SK-N-SH treated with all-trans-retinoic acid at 6 μM for 48 hours (cell line): ENCODE results near the gene MRAS.

ENCODE experiments used
- ATAC-seq: fragments of 200-7000 bp; cut with Tn5 transposase; 3 replicates; pipeline ENCODE4 v1.9.1; 2020; ENCODE audit warnings: mild to moderate bottlenecking, moderate library complexity
- ARNTL ChIP-seq: fragments of 450-650 bp; formaldehyde crosslinking; IDR thresholded peaks from 2 replicates; pipeline ENCODE4 v1.5.0; 2020; ENCODE audit warnings: low read depth, mild to moderate bottlenecking, moderate library complexity, borderline replicate concordance
- BACH2 ChIP-seq: fragments of 250-450 bp; sonication (Bioruptor Pico); IDR thresholded peaks from 2 replicates; pipeline ENCODE4 v1.9.0; 2021; ENCODE audit warnings: mild to moderate bottlenecking, borderline replicate concordance
- CSDC2 ChIP-seq: fragments of 250-450 bp; sonication (Bioruptor Pico); IDR thresholded peaks from 2 replicates; pipeline ENCODE4 v1.5.0; 2020; ENCODE audit warnings: mild to moderate bottlenecking, moderate library complexity
- ESRRG ChIP-seq: fragments of 250-450 bp; sonication (Bioruptor Pico); IDR thresholded peaks from 2 replicates; pipeline ENCODE4 v1.6.1; 2021; ENCODE audit warnings: mild to moderate bottlenecking
- GLIS3 ChIP-seq: fragments of 250-450 bp; sonication (Bioruptor Pico); IDR thresholded peaks from 2 replicates; pipeline ENCODE4 v1.5.0; 2020; ENCODE audit warnings: mild to moderate bottlenecking, moderate library complexity
- ISL1 ChIP-seq: fragments of 250-450 bp; sonication (Bioruptor Pico); IDR thresholded peaks from 2 replicates; pipeline ENCODE4 v2.1.2; 2022; ENCODE audit warnings: mild to moderate bottlenecking, moderate library complexity
- PATZ1 ChIP-seq: fragments of 250-450 bp; sonication (Bioruptor Pico); IDR thresholded peaks from 2 replicates; pipeline ENCODE4 v1.8.0; 2020; ENCODE audit warnings: mild to moderate bottlenecking, moderate library complexity, borderline replicate concordance
- PPARA ChIP-seq: fragments of 250-450 bp; sonication (Bioruptor Pico); IDR thresholded peaks from 2 replicates; pipeline ENCODE4 v1.5.0; 2020; ENCODE audit warnings: mild to moderate bottlenecking, borderline replicate concordance
- RARB ChIP-seq: fragments of 250-450 bp; sonication (Bioruptor Pico); IDR thresholded peaks from 2 replicates; pipeline ENCODE4 v1.8.0; 2021; ENCODE audit warnings: mild to moderate bottlenecking, moderate library complexity
- SNAI2 ChIP-seq: fragments of 250-450 bp; sonication (Bioruptor Pico); IDR thresholded peaks from 2 replicates; pipeline ENCODE4 v1.5.0; 2020; ENCODE audit warnings: mild to moderate bottlenecking, moderate library complexity
- TCF4 ChIP-seq: fragments of 250-450 bp; sonication (Bioruptor Pico); IDR thresholded peaks from 2 replicates; pipeline ENCODE4 v1.8.0; 2021; ENCODE audit warnings: mild to moderate bottlenecking, moderate library complexity, borderline replicate concordance
- TOX ChIP-seq: fragments of 250-450 bp; sonication (Bioruptor Pico); IDR thresholded peaks from 2 replicates; pipeline ENCODE4 v1.8.0; 2021; ENCODE audit warnings: mild to moderate bottlenecking, moderate library complexity, borderline replicate concordance
- TSHZ2 ChIP-seq: fragments of 250-450 bp; sonication (Bioruptor Pico); IDR thresholded peaks from 2 replicates; pipeline ENCODE4 v1.5.0; 2020; ENCODE audit warnings: mild to moderate bottlenecking, moderate library complexity
- ZC3H10 ChIP-seq: fragments of 250-450 bp; sonication (Bioruptor Pico); IDR thresholded peaks from 2 replicates; pipeline ENCODE4 v1.5.1; 2021; ENCODE audit warnings: mild to moderate bottlenecking, moderate library complexity
- ZFP3 ChIP-seq: fragments of 250-450 bp; sonication (Bioruptor Pico); IDR thresholded peaks from 2 replicates; pipeline ENCODE4 v1.5.0; 2020; ENCODE audit warnings: mild to moderate bottlenecking, moderate library complexity
- ZFP30 ChIP-seq: fragments of 450-650 bp; formaldehyde crosslinking; IDR thresholded peaks from 2 replicates; pipeline ENCODE4 v1.5.0; 2022; ENCODE audit warnings: mild to moderate bottlenecking, moderate library complexity
- ZNF565 ChIP-seq: fragments of 450-650 bp; formaldehyde crosslinking; conservative IDR thresholded peaks from 2 replicates; pipeline ENCODE4 v1.5.0; 2020; ENCODE audit warnings: low read depth, mild to moderate bottlenecking, moderate library complexity
- ZNF70 ChIP-seq: fragments of 450-650 bp; formaldehyde crosslinking; IDR thresholded peaks from 2 replicates; pipeline ENCODE4 v1.5.0; 2020; ENCODE audit warnings: mild to moderate bottlenecking, moderate library complexity
- ZNF8 ChIP-seq: fragments of 450-650 bp; formaldehyde crosslinking; IDR thresholded peaks from 2 replicates; pipeline ENCODE4 v1.5.0; 2020; ENCODE audit warnings: mild to moderate bottlenecking, moderate library complexity
- TF ChIP-seq, protein P1 (sequence below): fragments of 250-450 bp; sonication (Bioruptor Pico); IDR thresholded peaks from 2 replicates; pipeline ENCODE4 v1.8.0; 2021; ENCODE audit warnings: low read depth, mild to moderate bottlenecking, moderate library complexity, borderline replicate concordance
- TF ChIP-seq, protein P2 (sequence below): fragments of 250-450 bp; sonication (Bioruptor Pico); IDR thresholded peaks from 2 replicates; pipeline ENCODE4 v1.5.1; 2020; ENCODE audit warnings: low read depth, mild to moderate bottlenecking, moderate library complexity

Gene MRAS

GRCh38 chr3:138326866-138327595, 21.3 kb upstream of the MRAS start (continued):
- TF ChIP-seq PATZ1 (CRISPR knock-in tag) = no peak
- TF ChIP-seq ISL1 (CRISPR knock-in tag) = no peak
- TF ChIP-seq TOX = no peak
- no peak for TF ChIP-seq ZFP3
- no peak for TF ChIP-seq ZC3H10 (CRISPR knock-in tag)
- TF ChIP-seq ZFP30 (CRISPR knock-in tag) = no peak
- no peak for TF ChIP-seq ZNF70

DNA sequence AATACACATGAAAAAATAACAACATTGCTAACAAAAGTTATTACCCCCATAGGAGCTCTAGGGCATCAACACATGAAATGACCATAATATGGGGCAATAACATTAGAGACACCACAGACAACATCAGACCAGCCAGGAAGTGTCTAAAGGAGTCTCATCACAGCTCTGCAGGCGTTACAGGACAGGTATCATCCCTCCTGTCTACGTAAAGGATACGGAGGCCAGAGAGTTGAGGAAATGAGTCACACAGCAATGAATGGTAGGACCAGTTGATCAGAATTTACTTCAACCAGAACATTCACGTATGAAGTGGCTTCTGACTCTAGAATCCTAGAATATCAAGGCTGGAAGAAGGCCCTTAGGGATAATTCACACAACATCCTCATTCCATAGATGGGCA, 20.5 kb upstream of the MRAS start:
- TF ChIP-seq BACH2 (CRISPR knock-in tag) (no peak), ZNF70 (no peak), ISL1 (CRISPR knock-in tag) (no peak), GLIS3 (CRISPR knock-in tag) (no peak), RARB (no peak), TOX (no peak), CSDC2 (CRISPR knock-in tag) (no peak), ZFP30 (CRISPR knock-in tag) (no peak), TCF4 (CRISPR knock-in tag) (no peak), ZNF565 (CRISPR knock-in tag) (no peak), PATZ1 (CRISPR knock-in tag) (no peak), TSHZ2 (CRISPR knock-in tag) (no peak), ARNTL (CRISPR knock-in tag) (no peak), ESRRG (CRISPR knock-in tag) (no peak), SNAI2 (CRISPR knock-in tag) (no peak), ZNF8 (no peak), ZFP3 (no peak)
- TF ChIP-seq, protein P1, sequence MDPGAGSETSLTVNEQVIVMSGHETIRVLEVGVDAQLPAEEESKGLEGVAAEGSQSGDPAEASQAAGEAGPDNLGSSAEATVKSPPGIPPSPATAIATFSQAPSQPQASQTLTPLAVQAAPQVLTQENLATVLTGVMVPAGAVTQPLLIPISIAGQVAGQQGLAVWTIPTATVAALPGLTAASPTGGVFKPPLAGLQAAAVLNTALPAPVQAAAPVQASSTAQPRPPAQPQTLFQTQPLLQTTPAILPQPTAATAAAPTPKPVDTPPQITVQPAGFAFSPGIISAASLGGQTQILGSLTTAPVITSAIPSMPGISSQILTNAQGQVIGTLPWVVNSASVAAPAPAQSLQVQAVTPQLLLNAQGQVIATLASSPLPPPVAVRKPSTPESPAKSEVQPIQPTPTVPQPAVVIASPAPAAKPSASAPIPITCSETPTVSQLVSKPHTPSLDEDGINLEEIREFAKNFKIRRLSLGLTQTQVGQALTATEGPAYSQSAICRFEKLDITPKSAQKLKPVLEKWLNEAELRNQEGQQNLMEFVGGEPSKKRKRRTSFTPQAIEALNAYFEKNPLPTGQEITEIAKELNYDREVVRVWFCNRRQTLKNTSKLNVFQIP (CRISPR knock-in tag) = no peak
- TF ChIP-seq, protein P2, sequence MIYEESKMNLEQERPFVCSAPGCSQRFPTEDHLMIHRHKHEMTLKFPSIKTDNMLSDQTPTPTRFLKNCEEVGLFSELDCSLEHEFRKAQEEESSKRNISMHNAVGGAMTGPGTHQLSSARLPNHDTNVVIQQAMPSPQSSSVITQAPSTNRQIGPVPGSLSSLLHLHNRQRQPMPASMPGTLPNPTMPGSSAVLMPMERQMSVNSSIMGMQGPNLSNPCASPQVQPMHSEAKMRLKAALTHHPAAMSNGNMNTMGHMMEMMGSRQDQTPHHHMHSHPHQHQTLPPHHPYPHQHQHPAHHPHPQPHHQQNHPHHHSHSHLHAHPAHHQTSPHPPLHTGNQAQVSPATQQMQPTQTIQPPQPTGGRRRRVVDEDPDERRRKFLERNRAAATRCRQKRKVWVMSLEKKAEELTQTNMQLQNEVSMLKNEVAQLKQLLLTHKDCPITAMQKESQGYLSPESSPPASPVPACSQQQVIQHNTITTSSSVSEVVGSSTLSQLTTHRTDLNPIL (CRISPR knock-in tag) = no peak
- no peak for ATAC-seq

- ATAC-seq = peak; percentile 8; the same call in 1 of the 3 replicates
- TF ChIP-seq PPARA (CRISPR knock-in tag) (no peak), ZNF8 (no peak), GLIS3 (CRISPR knock-in tag) (no peak), ESRRG (CRISPR knock-in tag) (no peak), RARB (no peak)
- TF ChIP-seq, protein P2 (CRISPR knock-in tag) = no peak
- TF ChIP-seq, all 23 proteins: peak for 0
These were observed 20.0 kb upstream of the MRAS start for GRCh38 chr3:138328341-138328740.
